ENCODE data around the gene CKAP2L.
A peak's percentile ranks its signal among the peaks of the same experiment; 100 is the strongest.

- TF ChIP-seq JUNB (IDR thresholded peaks at IDR 0.05; ENCODE audit: unreplicated experiment) (no peak), REST (IDR thresholded peaks at IDR 0.05; ENCODE audit: unreplicated experiment) (no peak), EZH2 (IDR thresholded peaks at IDR 0.05; ENCODE audit: low read depth, unreplicated experiment) (no peak), EZH2phosphoT487 (IDR thresholded peaks at IDR 0.05; ENCODE audit: unreplicated experiment) (no peak)
- TF ChIP-seq, protein P1, sequence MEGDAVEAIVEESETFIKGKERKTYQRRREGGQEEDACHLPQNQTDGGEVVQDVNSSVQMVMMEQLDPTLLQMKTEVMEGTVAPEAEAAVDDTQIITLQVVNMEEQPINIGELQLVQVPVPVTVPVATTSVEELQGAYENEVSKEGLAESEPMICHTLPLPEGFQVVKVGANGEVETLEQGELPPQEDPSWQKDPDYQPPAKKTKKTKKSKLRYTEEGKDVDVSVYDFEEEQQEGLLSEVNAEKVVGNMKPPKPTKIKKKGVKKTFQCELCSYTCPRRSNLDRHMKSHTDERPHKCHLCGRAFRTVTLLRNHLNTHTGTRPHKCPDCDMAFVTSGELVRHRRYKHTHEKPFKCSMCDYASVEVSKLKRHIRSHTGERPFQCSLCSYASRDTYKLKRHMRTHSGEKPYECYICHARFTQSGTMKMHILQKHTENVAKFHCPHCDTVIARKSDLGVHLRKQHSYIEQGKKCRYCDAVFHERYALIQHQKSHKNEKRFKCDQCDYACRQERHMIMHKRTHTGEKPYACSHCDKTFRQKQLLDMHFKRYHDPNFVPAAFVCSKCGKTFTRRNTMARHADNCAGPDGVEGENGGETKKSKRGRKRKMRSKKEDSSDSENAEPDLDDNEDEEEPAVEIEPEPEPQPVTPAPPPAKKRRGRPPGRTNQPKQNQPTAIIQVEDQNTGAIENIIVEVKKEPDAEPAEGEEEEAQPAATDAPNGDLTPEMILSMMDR (conservative IDR thresholded peaks at IDR 0.05; ENCODE audit: low read depth in 2 of 2) = peak; percentile 96 to 97
Measured at GRCh38 chr2:112749755-112750559, 14.5 kb downstream of the CKAP2L start.

Measured in GM23338 (cell line).